Measurements from ENCODE around the gene SAMD4A. TPM values are rescaled to one million over a fixed set of nuclear protein-coding genes. Genes with fewer than 3 reads are reported as not detected.
A peak's percentile ranks its signal among the peaks of the same experiment; 100 is the strongest.

SAMD4A gene
- total RNA-seq, 1 donor from 2014 or later, result 66.0 TPM

GRCh38 chr14:54783660-54784015, 216.7 kb downstream of the SAMD4A start:
- peak in 1 of 2 donors; percentile 61 for DNase-seq (ENCODE audit: low spot score in 2 of 2)
- H3K9me3 ChIP-seq, result no peaks in the 10 kb centered on the region
- H3K4me1 ChIP-seq, result peaks cover 11 to 21% of the 10 kb centered on the region in 2 donors
- H3K36me3 ChIP-seq, result peaks cover 51 to 69% of the 10 kb centered on the region in 2 donors
- peak overlapping the region in 1 of 2 donors; percentile 5 for H3K4me3 ChIP-seq
- TF ChIP-seq CTCF (IDR thresholded peaks at IDR 0.05), result no peak
- no peaks in the 10 kb centered on the region for H3K27me3 ChIP-seq
- intact Hi-C loops (cut with DNase I), result loop anchor here (2.0 to 5.0 kb wide), 2 partner anchors 21 to 276 kb away; partner anchors contain the start of gene CGRRF1
- peak overlapping the region; percentile 78 to 91 for H3K27ac ChIP-seq

- Histone ChIP-seq H3K27ac (peak overlapping the region; percentile 78 to 91), H3K9me3 (no peaks in the 10 kb centered on the region), H3K4me1 (peaks cover 11 to 21% of the 10 kb centered on the region in 2 donors), H3K27me3 (no peaks in the 10 kb centered on the region), H3K36me3 (peaks cover 53 to 70% of the 10 kb centered on the region in 2 donors), H3K4me3 (peak overlapping the region in 1 of 2 donors; percentile 5)
- DNase-seq (ENCODE audit: low spot score in 2 of 2), result peak in 1 of 2 donors; percentile 74
- no peak for TF ChIP-seq CTCF (IDR thresholded peaks at IDR 0.05)
- intact Hi-C loops (cut with DNase I), result loop anchor here (2.0 to 5.0 kb wide), 2 partner anchors 21 to 277 kb away; partner anchors contain the start of gene CGRRF1
Observed at GRCh38 chr14:54784060-54784459, 217.1 kb downstream of the SAMD4A start.

- Histone ChIP-seq H3K27me3 (no peaks in the 10 kb centered on the region), H3K27ac (peak overlapping the region; percentile 78 to 91), H3K4me3 (no peak overlapping the region), H3K36me3 (peaks cover 57 to 71% of the 10 kb centered on the region in 2 donors), H3K4me1 (peaks cover 11 to 21% of the 10 kb centered on the region in 2 donors), H3K9me3 (no peaks in the 10 kb centered on the region)
- DNase-seq (ENCODE audit: low spot score in 2 of 2), result peak in 1 of 2 donors; percentile 79
- no peak for TF ChIP-seq CTCF (IDR thresholded peaks at IDR 0.05)
- intact Hi-C loops (cut with DNase I), result loop anchor here (2.0 to 5.0 kb wide), 2 partner anchors 20 to 277 kb away; partner anchors contain the start of gene CGRRF1
Observed at GRCh38 chr14:54784657-54785056, 217.7 kb downstream of the SAMD4A start.

- Histone ChIP-seq H3K36me3 (peaks cover 57 to 71% of the 10 kb centered on the region in 2 donors), H3K27ac (peak overlapping the region; percentile 78 to 91), H3K9me3 (no peaks in the 10 kb centered on the region), H3K27me3 (no peaks in the 10 kb centered on the region), H3K4me1 (peaks cover 11 to 21% of the 10 kb centered on the region in 2 donors), H3K4me3 (no peak overlapping the region)
- intact Hi-C loops (cut with DNase I), result loop anchor here (2.0 kb wide), 1 partner anchor 20 kb away; no protein-coding TSS in a partner anchor
- TF ChIP-seq CTCF (IDR thresholded peaks at IDR 0.05), result no peak
- peak in 1 of 2 donors; percentile 63 for DNase-seq (ENCODE audit: low spot score in 2 of 2)
Observed at GRCh38 chr14:54785136-54785777, 218.3 kb downstream of the SAMD4A start.

- peak in 1 of 3 experiments; percentile 2 for TF ChIP-seq CTCF (IDR thresholded peaks at IDR 0.05)
- no peak overlapping the region for H3K4me3 ChIP-seq
- peak in 1 of 2 donors; percentile 35 for DNase-seq (ENCODE audit: low spot score in 2 of 2)
- intact Hi-C loops (cut with DNase I), result loop anchor here (2.0 kb wide), 1 partner anchor 19 kb away; no protein-coding TSS in a partner anchor
- no peaks in the 10 kb centered on the region for H3K9me3 ChIP-seq
- peaks cover 11 to 21% of the 10 kb centered on the region in 2 donors for H3K4me1 ChIP-seq
- peak overlapping the region; percentile 78 to 91 for H3K27ac ChIP-seq
- H3K36me3 ChIP-seq, result peaks cover 52 to 73% of the 10 kb centered on the region in 2 donors
- no peaks in the 10 kb centered on the region for H3K27me3 ChIP-seq
Observed at GRCh38 chr14:54785778-54786770, 219.1 kb downstream of the SAMD4A start.
